Keratinocyte (primary cell): Measurements from ENCODE around the gene LUM. TPM values are rescaled to one million over a fixed set of nuclear protein-coding genes. Genes with fewer than 3 reads are reported as not detected.

ENCODE experiments used
- DNase-seq: peaks from one replicate; pipeline ENCODE4 v3.0.0-alpha.2; 2011; ENCODE audit warnings: low read depth, missing footprints, low spot score
- FAIRE-seq: peaks from 2 replicates; lab custom pipeline; 2011; peaks lifted over from hg19 to GRCh38; lab: Jason Lieb, UNC
- H2AFZ ChIP-seq: 2 replicates; pipeline ENCODE4 v1.6.0; 2012; ENCODE audit warnings: low read length, control low read depth, inconsistent platforms; ENCODE audit not compliant: control insufficient read depth
- H3K27ac ChIP-seq: 2 replicates; pipeline ENCODE4 v1.5.1; 2011; ENCODE audit warnings: low read length; ENCODE audit not compliant: control insufficient read depth, insufficient read depth
- H3K27me3 ChIP-seq: 3 replicates; pipeline ENCODE4 v1.6.0; 2011; ENCODE audit warnings: low read length; ENCODE audit not compliant: control insufficient read depth, insufficient read depth; ENCODE audit errors: extremely low read depth
- H3K36me3 ChIP-seq, 2 experiments: 2 replicates in 1 of 2; 3 replicates in 1 of 2; pipeline ENCODE4 v1.5.1; 2011; ENCODE audit warnings: low read length in 2 of 2, mild to moderate bottlenecking in 1 of 2; ENCODE audit not compliant: control insufficient read depth in 2 of 2, insufficient read depth in 2 of 2; ENCODE audit errors: extremely low read depth in 1 of 2
- H3K4me1 ChIP-seq: 3 replicates; pipeline ENCODE4 v1.5.1; 2011; ENCODE audit warnings: low read length; ENCODE audit not compliant: control insufficient read depth, insufficient read depth; ENCODE audit errors: extremely low read depth
- H3K4me2 ChIP-seq: 3 replicates; pipeline ENCODE4 v1.6.0; 2011; ENCODE audit warnings: low read depth, low read length; ENCODE audit not compliant: control insufficient read depth, insufficient read depth; ENCODE audit errors: extremely low read depth
- H3K4me3 ChIP-seq, 3 experiments: fragments of 200-600 bp in 1 of 3; sonication (generic) in 1 of 3; 2 replicates in 2 of 3; 3 replicates in 1 of 3; pipeline ENCODE4 v1.5.1; 2011 to 2016; ENCODE audit warnings: low read length in 3 of 3, mild to moderate bottlenecking in 3 of 3, control low read depth in 2 of 3, inconsistent platforms in 1 of 3, low read depth in 1 of 3, mixed read lengths in 1 of 3, mixed run types in 1 of 3, moderate library complexity in 1 of 3; ENCODE audit not compliant: control insufficient read depth in 2 of 3, insufficient read depth in 2 of 3; ENCODE audit errors: extremely low read depth in 1 of 3
- H3K79me2 ChIP-seq: 2 replicates; pipeline ENCODE4 v1.6.0; 2012; ENCODE audit warnings: low read length; ENCODE audit not compliant: control insufficient read depth, insufficient read depth
- H3K9ac ChIP-seq: 3 replicates; pipeline ENCODE4 v1.6.0; 2011; ENCODE audit warnings: low read length; ENCODE audit not compliant: control insufficient read depth, insufficient read depth; ENCODE audit errors: extremely low read depth
- H3K9me1 ChIP-seq: 3 replicates; pipeline ENCODE4 v1.6.0; 2011; ENCODE audit warnings: low read length; ENCODE audit not compliant: control insufficient read depth, insufficient read depth; ENCODE audit errors: extremely low read depth
- H3K9me3 ChIP-seq: 2 replicates; pipeline ENCODE4 v1.5.1; 2012; ENCODE audit warnings: low read depth, low read length; ENCODE audit not compliant: control insufficient read depth
- H4K20me1 ChIP-seq: 3 replicates; pipeline ENCODE4 v1.6.0; 2011; ENCODE audit warnings: low read length; ENCODE audit not compliant: control insufficient read depth, insufficient read depth; ENCODE audit errors: extremely low read depth
- CTCF ChIP-seq, 3 experiments: IDR thresholded peaks in 1 of 3; conservative IDR thresholded peaks in 1 of 3; optimal IDR thresholded peaks in 1 of 3; 2 replicates in 2 of 3; 3 replicates in 1 of 3; pipeline versions ENCODE3 to v1.5.1; 2011; ENCODE audit warnings: low read length in 3 of 3, mild to moderate bottlenecking in 3 of 3, moderate library complexity in 2 of 3, control low read depth in 1 of 3, inconsistent platforms in 1 of 3; ENCODE audit not compliant: insufficient read depth in 2 of 3; ENCODE audit errors: extremely low read depth in 1 of 3
- EZH2 ChIP-seq: IDR thresholded peaks from one replicate; pipeline ENCODE4 v1.6.1; 2012; ENCODE audit warnings: inconsistent platforms, mild to moderate bottlenecking, low read length, moderate library complexity
- dilution Hi-C: fragments of 300-500 bp; cut with MboI; formaldehyde crosslinking; loops from one replicate; pipeline ENCODE4 v1.7.0; 2020; ENCODE audit warnings: low sequenced_read_pairs; ENCODE audit not compliant: extremely low pct_ligation_motif_present
- polyA plus RNA-seq, 5 experiments: library from polyadenylated mRNA; depleted of rRNA in 3 of 5; stranded (reverse) in 3 of 5; stranded (forward) in 1 of 5; unstranded in 1 of 5; fragments of >200 nt; gene quantifications; 1 replicate in 1 of 5; 2 replicates in 3 of 5; 3 replicates in 1 of 5; pipeline versions ENCODE4 v1.2.1 to v1.2.3, GENCODE V29; 2011 to 2012; ENCODE audit warnings: missing spikeins in 2 of 5, low read depth in 1 of 5, low replicate concordance in 1 of 5

The LUM gene
- polyA plus RNA-seq, 1 donor (not counting 4 experiments of a cell fraction or from before 2014, with no cell fraction given), result 0.37 TPM

GRCh38 chr12:91058786-91059185 lies 52.5 kb downstream of the LUM start:
- no peak for DNase-seq
- H3K4me3 ChIP-seq, result no peak overlapping the region
- FAIRE-seq, result no peak

DNA sequence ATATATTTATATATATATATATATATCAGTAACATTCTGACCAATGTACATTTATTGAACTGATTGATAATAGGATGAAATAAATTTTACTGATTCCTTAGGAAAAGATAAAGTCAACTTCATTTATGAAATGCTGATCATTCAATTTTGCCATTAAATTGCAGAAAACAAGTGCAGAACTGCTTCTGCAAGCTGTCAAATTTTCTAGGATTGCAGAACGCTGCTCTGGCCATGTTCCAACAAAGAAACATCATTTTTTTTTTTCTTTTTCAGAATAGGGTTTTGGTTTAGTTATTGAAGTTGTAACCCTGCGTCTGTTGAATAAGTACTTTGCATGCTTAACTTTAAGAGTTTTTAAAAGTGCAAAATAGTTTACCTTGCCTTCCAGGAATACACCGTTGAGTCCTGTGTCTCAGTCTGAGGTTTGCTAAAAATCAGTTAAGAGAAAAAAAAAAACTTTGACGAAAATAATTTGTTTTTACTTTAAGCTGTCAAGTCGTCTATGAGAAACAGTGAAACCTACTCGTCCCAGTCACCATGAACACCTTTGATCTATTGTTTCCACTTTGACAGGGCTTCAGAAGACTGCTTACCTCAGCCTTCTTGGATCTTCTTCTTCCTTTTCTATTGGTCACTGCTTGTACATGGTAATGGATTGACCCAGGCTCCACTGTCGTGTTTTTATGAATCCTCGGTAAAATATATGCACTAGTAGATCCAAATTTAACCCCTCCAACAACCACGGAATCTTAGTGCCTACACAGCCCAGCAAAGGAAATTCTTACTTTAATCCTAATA lies 53.7 kb downstream of the LUM start, which contains the start of gene KERA:
Gene KERA, minus strand, starts transcription at position 657 of the 798 bp plus-strand sequence. CDS start 1,743 bp downstream, outside the sequence.
- no peaks in the 10 kb centered on the region for H3K9me1 ChIP-seq
- H3K79me2 ChIP-seq, result no peaks in the 10 kb centered on the region
- no peaks in the 10 kb centered on the region for H3K4me1 ChIP-seq
- no peaks in the 10 kb centered on the region for H3K36me3 ChIP-seq
- no peak within 1 kb of the TSS for H3K27ac ChIP-seq
- no peak within 1 kb of the TSS for H3K9ac ChIP-seq
- dilution Hi-C loops, result no loop called here
- TF ChIP-seq CTCF (optimal IDR thresholded peaks at IDR 0.05 in 1 of 3, IDR thresholded peaks at IDR 0.05 in 1 of 3, conservative IDR thresholded peaks at IDR 0.05 in 1 of 3; ENCODE audit: extremely low read depth in 1 of 3, insufficient read depth in 2 of 3, low read length in 3 of 3) (no peak), EZH2 (no peak)
- no peaks in the 10 kb centered on the region for H3K27me3 ChIP-seq
- no peaks in the 10 kb centered on the region for H3K9me3 ChIP-seq
- FAIRE-seq (no peak), DNase-seq (no peak)
- H3K4me2 ChIP-seq, result no peak within 1 kb of the TSS
- H4K20me1 ChIP-seq, result no peaks in the 10 kb centered on the region
- no peak within 1 kb of the TSS for H2AFZ ChIP-seq
- no peak within 1 kb of the TSS for H3K4me3 ChIP-seq

More at GRCh38 chr12:91058786-91059185, 52.5 kb downstream of the LUM start:
- Histone ChIP-seq H3K4me1 (no peaks in the 10 kb centered on the region), H3K79me2 (no peaks in the 10 kb centered on the region), H4K20me1 (no peaks in the 10 kb centered on the region), H2AFZ (no peak overlapping the region), H3K27ac (no peak overlapping the region), H3K9ac (no peak overlapping the region), H3K27me3 (no peaks in the 10 kb centered on the region), H3K9me3 (no peaks in the 10 kb centered on the region), H3K4me2 (no peak overlapping the region), H3K36me3 (no peaks in the 10 kb centered on the region), H3K9me1 (no peaks in the 10 kb centered on the region)
- TF ChIP-seq CTCF (optimal IDR thresholded peaks at IDR 0.05 in 1 of 3, IDR thresholded peaks at IDR 0.05 in 1 of 3, conservative IDR thresholded peaks at IDR 0.05 in 1 of 3; ENCODE audit: extremely low read depth in 1 of 3, insufficient read depth in 2 of 3, low read length in 3 of 3), result no peak
- no peak for TF ChIP-seq EZH2
- dilution Hi-C loops, result no loop called here
